Left ventricle myocardium inferior (tissue), 1 donor: ENCODE results near the gene TOM1L2. TPM values are rescaled to one million over a fixed set of nuclear protein-coding genes. Genes with fewer than 3 reads are reported as not detected.

Experiments
- DNase-seq: peaks from one replicate; pipeline ENCODE4 v3.0.0-alpha.2; 2020
- H3K27ac ChIP-seq: fragments of 200-600 bp; replicated peaks from 2 replicates; pipeline ENCODE4 v1.8.0; 2021
- H3K27me3 ChIP-seq: fragments of 200-600 bp; 2 replicates; pipeline ENCODE4 v1.8.0; 2021; ENCODE audit warnings: low read depth
- H3K36me3 ChIP-seq: fragments of 200-600 bp; 2 replicates; pipeline ENCODE4 v1.8.0; 2021
- H3K4me1 ChIP-seq: fragments of 200-600 bp; 2 replicates; pipeline ENCODE4 v1.8.0; 2021
- H3K4me3 ChIP-seq: fragments of 200-600 bp; 2 replicates; pipeline ENCODE4 v1.8.0; 2021; ENCODE audit warnings: mild to moderate bottlenecking, moderate library complexity
- H3K9me3 ChIP-seq: fragments of 200-600 bp; replicated peaks from 2 replicates; pipeline ENCODE4 v1.8.0; 2021
- intact Hi-C: fragments of 100-400 bp; cut with micrococcal nuclease; formaldehyde crosslinking; loops from one replicate; pipeline ENCODE4 v1.11.0; 2022
- total RNA-seq: library from RNA; stranded (reverse); fragmentation: NEBNext Ultra II Directional; extraction: Animal tissue kit (Norgen Biotek cat#: 25700); gene quantifications from one replicate; pipeline ENCODE4 v1.2.1, GENCODE V29; 2021
- TF ChIP-seq, protein P1 (sequence below): fragments of 200-600 bp; IDR thresholded peaks from 2 replicates; pipeline ENCODE4 v1.8.0; 2021; ENCODE audit warnings: antibody characterized with exemption, mild to moderate bottlenecking, borderline replicate concordance
- donor health status: DM: no; HTN: yes; CAD: no; lungs with severe emphysema.

Gene TOM1L2
- total RNA-seq, 1 donor from 2014 or later, result 284 TPM

DNA sequence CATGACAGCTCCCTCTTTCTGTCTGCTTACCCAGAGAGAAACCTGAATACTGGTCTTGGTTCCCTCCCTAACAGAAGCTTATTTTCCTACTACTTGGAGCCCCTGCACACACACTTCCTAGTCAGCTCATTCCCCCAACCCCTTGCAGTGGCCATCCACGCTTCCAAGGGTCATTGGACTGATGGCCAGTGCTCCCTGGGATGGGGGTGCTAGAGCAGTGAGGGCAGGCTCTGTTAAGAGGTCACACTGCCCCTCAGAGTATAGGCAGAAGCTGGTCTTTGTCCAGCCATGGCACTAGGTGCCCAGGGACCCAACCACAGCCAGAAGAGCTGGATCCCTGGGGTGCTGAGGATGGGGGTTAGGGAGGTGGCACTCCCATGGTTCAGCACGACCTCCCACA, 13.0 kb upstream of the TOM1L2 start:
- no peaks in the 10 kb centered on the region for H3K4me1 ChIP-seq
- H3K27ac ChIP-seq, result no peak overlapping the region
- intact Hi-C loops, result no loop called here
- TF ChIP-seq, protein P1, sequence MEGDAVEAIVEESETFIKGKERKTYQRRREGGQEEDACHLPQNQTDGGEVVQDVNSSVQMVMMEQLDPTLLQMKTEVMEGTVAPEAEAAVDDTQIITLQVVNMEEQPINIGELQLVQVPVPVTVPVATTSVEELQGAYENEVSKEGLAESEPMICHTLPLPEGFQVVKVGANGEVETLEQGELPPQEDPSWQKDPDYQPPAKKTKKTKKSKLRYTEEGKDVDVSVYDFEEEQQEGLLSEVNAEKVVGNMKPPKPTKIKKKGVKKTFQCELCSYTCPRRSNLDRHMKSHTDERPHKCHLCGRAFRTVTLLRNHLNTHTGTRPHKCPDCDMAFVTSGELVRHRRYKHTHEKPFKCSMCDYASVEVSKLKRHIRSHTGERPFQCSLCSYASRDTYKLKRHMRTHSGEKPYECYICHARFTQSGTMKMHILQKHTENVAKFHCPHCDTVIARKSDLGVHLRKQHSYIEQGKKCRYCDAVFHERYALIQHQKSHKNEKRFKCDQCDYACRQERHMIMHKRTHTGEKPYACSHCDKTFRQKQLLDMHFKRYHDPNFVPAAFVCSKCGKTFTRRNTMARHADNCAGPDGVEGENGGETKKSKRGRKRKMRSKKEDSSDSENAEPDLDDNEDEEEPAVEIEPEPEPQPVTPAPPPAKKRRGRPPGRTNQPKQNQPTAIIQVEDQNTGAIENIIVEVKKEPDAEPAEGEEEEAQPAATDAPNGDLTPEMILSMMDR, result no peak
- H3K4me3 ChIP-seq, result no peak overlapping the region
- H3K36me3 ChIP-seq, result no peaks in the 10 kb centered on the region
- H3K9me3 ChIP-seq, result no peaks in the 10 kb centered on the region
- no peaks in the 10 kb centered on the region for H3K27me3 ChIP-seq
- no peak for DNase-seq

DNA sequence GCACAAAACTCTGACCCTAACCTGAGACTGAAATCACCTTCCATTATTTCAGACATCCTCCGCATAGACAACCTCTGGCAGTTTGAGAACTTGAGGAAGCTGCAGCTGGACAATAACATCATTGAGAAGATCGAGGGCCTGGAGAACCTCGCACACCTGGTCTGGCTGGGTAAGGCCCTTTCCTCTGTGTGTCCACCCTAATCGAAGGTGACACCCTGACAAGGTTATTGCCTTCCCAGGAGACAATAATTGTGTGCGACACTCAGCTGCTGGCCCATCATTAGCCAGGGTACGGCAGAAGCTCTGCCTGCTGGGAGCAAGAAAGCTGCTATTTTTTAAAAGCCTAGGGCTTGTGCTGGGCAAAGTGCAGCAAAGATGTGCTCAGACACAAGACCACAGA, 11.6 kb upstream of the TOM1L2 start:
- TF ChIP-seq, protein P1, result no peak
- H3K36me3 ChIP-seq, result no peaks in the 10 kb centered on the region
- no peak for DNase-seq
- H3K27me3 ChIP-seq, result no peaks in the 10 kb centered on the region
- H3K9me3 ChIP-seq, result no peaks in the 10 kb centered on the region
- intact Hi-C loops, result no loop called here
- H3K27ac ChIP-seq, result no peak overlapping the region
- H3K4me3 ChIP-seq, result no peak overlapping the region
- no peaks in the 10 kb centered on the region for H3K4me1 ChIP-seq

DNA sequence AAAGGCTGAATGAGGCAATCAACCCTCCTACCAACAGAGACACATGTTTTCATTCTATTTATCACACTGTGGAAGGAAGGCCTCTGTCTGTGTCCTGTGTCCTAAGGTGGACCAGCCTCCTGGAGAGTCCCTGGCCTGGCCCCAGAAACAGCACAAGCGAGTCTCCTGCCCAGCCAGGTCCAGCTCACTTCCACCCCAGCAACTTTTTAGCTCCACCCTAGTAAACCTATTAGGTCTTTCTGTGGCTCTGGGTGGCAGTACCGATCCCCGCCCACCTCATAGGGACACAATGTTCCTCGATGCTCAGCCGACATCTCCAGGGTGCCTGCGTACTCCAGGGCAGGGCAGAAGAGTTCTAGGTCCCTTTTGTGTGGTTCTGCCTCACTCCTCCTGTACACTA, 11.2 kb upstream of the TOM1L2 start:
- Histone ChIP-seq H3K9me3 (no peaks in the 10 kb centered on the region), H3K27ac (no peak overlapping the region), H3K36me3 (no peaks in the 10 kb centered on the region), H3K27me3 (no peaks in the 10 kb centered on the region), H3K4me3 (no peak overlapping the region), H3K4me1 (no peaks in the 10 kb centered on the region)
- intact Hi-C loops, result no loop called here
- no peak for DNase-seq
- TF ChIP-seq, protein P1, result no peak

DNA sequence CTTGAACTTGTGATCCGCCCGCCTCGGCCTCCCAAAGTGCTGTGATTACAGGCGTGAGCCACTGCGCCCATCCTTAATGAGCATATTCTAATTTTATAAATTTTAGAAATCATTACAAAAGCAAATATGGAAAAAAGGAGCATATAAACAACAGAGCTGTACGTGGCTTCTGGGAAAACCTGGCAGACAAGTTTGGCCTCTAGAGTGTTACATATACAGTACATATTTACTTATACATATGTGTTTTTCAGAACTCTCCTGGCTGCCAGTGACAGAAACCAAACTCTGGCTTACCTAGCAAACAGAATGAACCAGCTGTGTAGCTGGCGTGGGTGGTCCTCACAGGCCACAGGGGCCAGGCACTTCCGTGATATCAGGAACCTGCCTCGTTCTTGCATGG, 10.6 kb upstream of the TOM1L2 start:
- intact Hi-C loops, result no loop called here

DNA sequence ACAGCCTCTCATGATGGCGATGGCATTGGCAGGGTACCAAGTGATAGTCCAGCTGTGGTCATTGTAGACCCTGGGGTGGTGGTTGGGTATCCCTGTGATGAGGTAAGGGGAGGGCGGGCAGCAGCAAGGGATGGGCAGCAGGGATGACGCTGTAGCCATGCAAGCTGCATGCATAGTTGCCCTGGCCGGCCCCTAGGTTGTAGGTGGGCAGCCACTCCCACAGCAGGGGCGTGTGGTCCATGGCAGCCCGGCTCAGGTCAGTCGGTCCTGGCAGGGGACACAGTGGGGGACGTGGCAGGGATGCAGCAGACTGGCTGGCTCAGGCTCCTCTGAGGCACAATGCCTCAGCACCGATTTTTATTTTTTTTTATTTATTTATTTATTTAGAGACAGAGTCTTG, 9.1 kb upstream of the TOM1L2 start:
- TF ChIP-seq, protein P1, result no peak
- no peak for DNase-seq
- H3K27ac ChIP-seq, result no peak overlapping the region
- no peaks in the 10 kb centered on the region for H3K27me3 ChIP-seq
- H3K4me3 ChIP-seq, result no peak overlapping the region
- intact Hi-C loops, result no loop called here
- H3K4me1 ChIP-seq, result no peaks in the 10 kb centered on the region
- H3K9me3 ChIP-seq, result no peaks in the 10 kb centered on the region
- H3K36me3 ChIP-seq, result no peaks in the 10 kb centered on the region

More for the DNA sequence above, 10.6 kb upstream of the TOM1L2 start:
- H3K4me1 ChIP-seq, result no peaks in the 10 kb centered on the region
- TF ChIP-seq, protein P1, result no peak
- no peaks in the 10 kb centered on the region for H3K9me3 ChIP-seq
- H3K27me3 ChIP-seq, result no peaks in the 10 kb centered on the region
- no peak overlapping the region for H3K27ac ChIP-seq
- no peaks in the 10 kb centered on the region for H3K36me3 ChIP-seq
- DNase-seq, result no peak
- H3K4me3 ChIP-seq, result no peak overlapping the region

DNA sequence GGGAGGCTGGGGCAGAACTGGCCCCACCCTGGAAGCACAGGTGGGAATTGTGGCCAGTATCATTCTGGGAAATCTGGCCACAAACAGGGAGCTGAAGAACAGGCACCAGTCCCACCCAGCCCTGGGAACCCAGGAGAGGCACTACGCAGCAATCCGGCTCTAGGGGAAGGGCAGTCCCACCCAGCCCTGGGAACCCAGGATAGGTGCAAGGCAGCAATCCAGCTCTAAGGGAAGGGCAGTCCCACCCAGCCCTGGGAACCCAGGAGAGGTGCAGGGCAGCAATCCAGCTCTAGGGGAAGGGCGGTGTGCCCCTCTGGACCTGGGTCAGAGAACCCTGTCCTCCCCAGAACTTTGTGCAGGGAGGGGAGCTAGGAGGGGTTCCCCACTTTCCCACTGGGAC, 7.6 kb upstream of the TOM1L2 start:
- no peaks in the 10 kb centered on the region for H3K4me1 ChIP-seq
- no peak for DNase-seq
- no peaks in the 10 kb centered on the region for H3K36me3 ChIP-seq
- H3K4me3 ChIP-seq, result no peak overlapping the region
- H3K27me3 ChIP-seq, result no peaks in the 10 kb centered on the region
- TF ChIP-seq, protein P1, result no peak
- no peak overlapping the region for H3K27ac ChIP-seq
- intact Hi-C loops, result no loop called here
- H3K9me3 ChIP-seq, result no peaks in the 10 kb centered on the region
